PFSK-1 (cell line): ENCODE measurements around the gene PTGER3.

ENCODE experiments used
- FOXP2 ChIP-seq: optimal IDR thresholded peaks from 2 replicates; pipeline ENCODE3; 2011; ENCODE audit warnings: borderline replicate concordance, control low read depth, inconsistent platforms; ENCODE audit not compliant: insufficient read depth; ENCODE audit errors: extremely low read length, extremely low read depth
- POLR2AphosphoS5 ChIP-seq: IDR thresholded peaks from 2 replicates; pipeline ENCODE4 v1.6.1; 2012; ENCODE audit warnings: low read depth, mild to moderate bottlenecking, control low read depth, low read length, moderate library complexity
- SIN3A ChIP-seq: IDR thresholded peaks from 2 replicates; pipeline ENCODE4 v1.6.1; 2012; ENCODE audit warnings: mild to moderate bottlenecking, low read length, moderate library complexity, borderline replicate concordance; ENCODE audit not compliant: insufficient read depth
- TAF1 ChIP-seq: IDR thresholded peaks from 2 replicates; pipeline ENCODE4 v1.6.1; 2012; ENCODE audit warnings: low read length, control low read depth, borderline replicate concordance; ENCODE audit not compliant: insufficient read depth
- TF ChIP-seq, protein P1 (sequence below), 2 experiments: IDR thresholded peaks; 2 replicates each; pipeline versions ENCODE4 v1.6.1 to v1.8.0; 2011 to 2012; ENCODE audit warnings: low read depth in 2 of 2, low read length in 2 of 2, control low read depth in 1 of 2, inconsistent platforms in 1 of 2, mild to moderate bottlenecking in 1 of 2, moderate library complexity in 1 of 2; ENCODE audit not compliant: insufficient read depth in 1 of 2

The PTGER3 gene

DNA sequence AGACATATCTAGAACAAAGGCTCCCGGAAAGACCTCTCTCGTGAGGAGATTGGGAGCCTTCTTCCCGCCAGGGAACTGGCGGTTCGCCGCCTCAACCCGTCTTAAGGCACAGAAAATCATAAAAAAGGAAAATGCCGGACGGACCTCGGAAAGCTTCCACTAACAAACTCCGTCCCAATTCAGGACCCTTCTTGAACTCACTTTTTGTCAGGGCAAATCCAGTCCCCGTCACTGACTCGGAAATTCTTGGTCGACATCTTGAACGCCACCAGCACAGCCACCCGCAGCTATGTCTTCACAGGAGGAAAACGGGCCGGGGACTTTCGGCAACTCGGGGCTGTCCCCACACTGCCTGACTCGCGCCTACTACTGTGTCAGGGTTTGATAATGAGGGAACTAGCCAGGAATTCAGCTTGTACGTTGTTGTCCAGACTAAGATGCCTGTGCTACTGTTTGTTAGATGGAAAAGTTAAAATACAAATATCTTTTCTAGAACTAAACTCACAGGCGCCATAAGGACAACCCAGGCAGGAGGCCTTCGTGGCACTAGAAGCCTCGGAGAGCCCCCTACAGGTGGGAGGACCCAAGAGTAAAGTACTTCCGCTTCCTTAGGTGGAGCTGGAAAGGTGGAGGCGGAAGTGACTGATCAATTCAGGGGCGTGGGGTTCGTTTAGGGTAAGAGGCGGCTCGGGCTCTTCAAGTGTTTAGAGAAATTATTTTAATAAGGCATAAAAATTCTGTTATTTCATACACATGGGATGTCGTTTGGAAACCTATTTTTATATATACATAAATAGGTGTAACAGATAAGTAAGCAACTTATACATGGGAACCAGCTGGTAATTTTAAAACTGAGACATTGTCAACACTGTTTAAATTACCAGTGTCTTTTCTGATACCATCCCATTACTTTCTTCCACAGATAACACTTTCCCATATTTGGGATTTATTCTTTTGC lies 33.4 kb upstream of the PTGER3 start, which contains the start of gene ZRANB2:
Gene ZRANB2 (minus strand): TSS at position 297 of the 958 bp plus-strand sequence. CDS start 40 bp downstream, at position 257.
- TF ChIP-seq TAF1 (peak; percentile 94), SIN3A (0 out of 2 replicates have a peak, but pooled peaks have one; percentile 46), FOXP2 (no peak), POLR2AphosphoS5 (peak; percentile 97)
- TF ChIP-seq, protein P1, sequence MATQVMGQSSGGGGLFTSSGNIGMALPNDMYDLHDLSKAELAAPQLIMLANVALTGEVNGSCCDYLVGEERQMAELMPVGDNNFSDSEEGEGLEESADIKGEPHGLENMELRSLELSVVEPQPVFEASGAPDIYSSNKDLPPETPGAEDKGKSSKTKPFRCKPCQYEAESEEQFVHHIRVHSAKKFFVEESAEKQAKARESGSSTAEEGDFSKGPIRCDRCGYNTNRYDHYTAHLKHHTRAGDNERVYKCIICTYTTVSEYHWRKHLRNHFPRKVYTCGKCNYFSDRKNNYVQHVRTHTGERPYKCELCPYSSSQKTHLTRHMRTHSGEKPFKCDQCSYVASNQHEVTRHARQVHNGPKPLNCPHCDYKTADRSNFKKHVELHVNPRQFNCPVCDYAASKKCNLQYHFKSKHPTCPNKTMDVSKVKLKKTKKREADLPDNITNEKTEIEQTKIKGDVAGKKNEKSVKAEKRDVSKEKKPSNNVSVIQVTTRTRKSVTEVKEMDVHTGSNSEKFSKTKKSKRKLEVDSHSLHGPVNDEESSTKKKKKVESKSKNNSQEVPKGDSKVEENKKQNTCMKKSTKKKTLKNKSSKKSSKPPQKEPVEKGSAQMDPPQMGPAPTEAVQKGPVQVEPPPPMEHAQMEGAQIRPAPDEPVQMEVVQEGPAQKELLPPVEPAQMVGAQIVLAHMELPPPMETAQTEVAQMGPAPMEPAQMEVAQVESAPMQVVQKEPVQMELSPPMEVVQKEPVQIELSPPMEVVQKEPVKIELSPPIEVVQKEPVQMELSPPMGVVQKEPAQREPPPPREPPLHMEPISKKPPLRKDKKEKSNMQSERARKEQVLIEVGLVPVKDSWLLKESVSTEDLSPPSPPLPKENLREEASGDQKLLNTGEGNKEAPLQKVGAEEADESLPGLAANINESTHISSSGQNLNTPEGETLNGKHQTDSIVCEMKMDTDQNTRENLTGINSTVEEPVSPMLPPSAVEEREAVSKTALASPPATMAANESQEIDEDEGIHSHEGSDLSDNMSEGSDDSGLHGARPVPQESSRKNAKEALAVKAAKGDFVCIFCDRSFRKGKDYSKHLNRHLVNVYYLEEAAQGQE (IDR thresholded peaks at IDR 0.05; ENCODE audit: insufficient read depth in 1 of 2, low read depth in 2 of 2, low read length in 2 of 2), result no peak; a peak in 1 of 4 replicates

DNA sequence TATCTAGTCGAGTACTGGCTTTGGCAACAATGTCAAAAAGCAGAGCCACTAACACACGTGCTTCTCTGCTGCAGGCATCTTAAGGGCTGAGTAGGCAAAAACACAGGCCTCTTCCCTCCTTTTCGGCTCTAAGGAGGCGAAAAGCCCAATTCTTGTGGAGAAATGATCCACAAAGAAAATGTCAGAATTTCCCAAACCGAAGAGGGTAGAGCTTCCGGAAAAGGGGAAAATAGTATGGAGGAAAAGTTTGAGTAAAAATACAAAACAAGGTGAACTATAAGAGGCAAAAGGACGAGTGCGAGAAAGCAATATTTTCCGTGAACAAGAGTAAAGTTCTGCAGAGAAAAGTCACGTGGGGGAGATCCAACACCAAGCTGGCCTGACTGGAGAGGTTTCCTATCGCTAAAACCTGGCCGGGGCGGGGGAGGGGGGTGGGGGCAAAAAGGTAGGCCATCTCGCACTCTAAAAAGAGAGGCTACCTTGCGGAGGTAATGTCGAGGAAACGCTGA lies 32.7 kb upstream of the PTGER3 start:
- TF ChIP-seq SIN3A (no peak), FOXP2 (no peak), POLR2AphosphoS5 (no peak), TAF1 (no peak)
- TF ChIP-seq, protein P1 (IDR thresholded peaks at IDR 0.05; ENCODE audit: insufficient read depth in 1 of 2, low read depth in 2 of 2, low read length in 2 of 2), result no peak

DNA sequence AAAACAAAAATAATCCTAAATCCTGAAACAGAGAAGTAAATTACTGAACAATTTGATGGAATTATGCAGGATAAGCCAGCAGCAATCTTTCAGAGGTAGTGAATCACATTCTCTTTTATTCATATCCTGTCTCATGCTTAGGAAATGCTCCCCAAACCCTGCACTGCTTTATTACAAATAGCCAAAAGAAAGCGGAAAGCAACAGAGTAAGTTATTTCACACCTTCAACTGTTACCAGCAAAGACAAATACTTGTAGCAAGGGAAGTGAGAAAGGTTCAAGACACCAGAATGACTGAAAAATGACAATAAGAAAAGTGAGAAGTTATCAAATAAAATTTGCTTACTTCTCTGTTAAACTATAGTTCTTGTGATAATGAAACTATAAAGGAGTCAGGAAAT lies 27.1 kb upstream of the PTGER3 start:
- TF ChIP-seq SIN3A (no peak), TAF1 (no peak), POLR2AphosphoS5 (no peak), FOXP2 (no peak)
- TF ChIP-seq, protein P1 (IDR thresholded peaks at IDR 0.05; ENCODE audit: insufficient read depth in 1 of 2, low read depth in 2 of 2, low read length in 2 of 2), result no peak

DNA sequence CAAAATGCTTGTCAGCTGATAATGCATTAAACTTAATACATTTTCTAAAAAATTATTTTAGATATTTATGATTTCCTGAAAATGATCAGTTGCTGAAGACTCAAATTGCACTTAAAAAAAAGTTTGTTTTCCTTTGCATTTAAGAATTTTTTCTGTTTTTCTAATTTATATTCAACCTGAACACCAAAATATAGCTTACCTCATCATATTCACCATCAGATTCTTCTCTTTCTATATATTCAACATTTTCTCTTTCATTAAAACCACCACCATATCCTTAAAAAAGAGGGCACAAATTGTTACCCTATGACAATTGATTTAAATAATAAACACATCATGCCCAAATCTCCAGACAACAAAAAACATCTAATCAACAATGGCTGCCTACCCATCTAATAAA lies 24.7 kb upstream of the PTGER3 start:
- no peak for TF ChIP-seq SIN3A
- no peak for TF ChIP-seq TAF1
- no peak for TF ChIP-seq POLR2AphosphoS5
- TF ChIP-seq, protein P1 (IDR thresholded peaks at IDR 0.05; ENCODE audit: insufficient read depth in 1 of 2, low read depth in 2 of 2, low read length in 2 of 2), result no peak
